GM19467 (cell line): ENCODE measurements around the gene FAM222A.

Source experiments
- ATAC-seq: cut with Tn5 transposase; IDR thresholded peaks from one replicate; pipeline ENCODE4 v1.9.1; 2021; ENCODE audit warnings: mild to moderate bottlenecking, moderate library complexity; ENCODE audit not compliant: unreplicated experiment

FAM222A gene

GRCh38 chr12:109724321-109724892 is 10.8 kb downstream of the FAM222A start:
- ATAC-seq = no peak

GRCh38 chr12:109725321-109726105 is 11.9 kb downstream of the FAM222A start:
- ATAC-seq = no peak

- no peak for ATAC-seq
These were observed 12.5 kb downstream of the FAM222A start for GRCh38 chr12:109726106-109726497.

- ATAC-seq = no peak
These were observed 12.9 kb downstream of the FAM222A start for GRCh38 chr12:109726511-109727038.

- no peak for ATAC-seq
These were observed 13.6 kb downstream of the FAM222A start for GRCh38 chr12:109727039-109727723.

GRCh38 chr12:109727746-109728726 is 14.4 kb downstream of the FAM222A start:
- ATAC-seq = no peak

- no peak for ATAC-seq
These were observed 15.3 kb downstream of the FAM222A start for GRCh38 chr12:109728921-109729320.

- ATAC-seq = no peak
These were observed 15.8 kb downstream of the FAM222A start for GRCh38 chr12:109729371-109729781.

- no peak for ATAC-seq
These were observed 16.2 kb downstream of the FAM222A start for GRCh38 chr12:109729801-109730200.

GRCh38 chr12:109730306-109731145 is 16.9 kb downstream of the FAM222A start:
- no peak for ATAC-seq

- no peak for ATAC-seq
These were observed 17.7 kb downstream of the FAM222A start for GRCh38 chr12:109731231-109731731.

- no peak for ATAC-seq
These were observed 18.2 kb downstream of the FAM222A start for GRCh38 chr12:109731806-109732205.

- no peak for ATAC-seq
These were observed 19.0 kb downstream of the FAM222A start for GRCh38 chr12:109732321-109733305.

GRCh38 chr12:109734219-109735000 is 20.8 kb downstream of the FAM222A start:
- no peak for ATAC-seq

- ATAC-seq = no peak
These were observed 21.5 kb downstream of the FAM222A start for GRCh38 chr12:109735051-109735521.

- no peak for ATAC-seq
These were observed 22.4 kb downstream of the FAM222A start for GRCh38 chr12:109735825-109736551.
